HTERT RPE-1 (cell line): Measurements from ENCODE around the gene AMIGO3.
"Not testable (repeated sequence)": the region's sequence is repeated elsewhere in the genome, so short reads cannot be mapped to it uniquely, and the experiment has no call there.

Experiments used
- in situ Hi-C: fragments of 300-500 bp; cut with MboI; formaldehyde crosslinking; loops from 4 replicates; pipeline ENCODE4 v1.14.3; 2020; ENCODE audit warnings: low sequenced_read_pairs

The AMIGO3 gene

DNA sequence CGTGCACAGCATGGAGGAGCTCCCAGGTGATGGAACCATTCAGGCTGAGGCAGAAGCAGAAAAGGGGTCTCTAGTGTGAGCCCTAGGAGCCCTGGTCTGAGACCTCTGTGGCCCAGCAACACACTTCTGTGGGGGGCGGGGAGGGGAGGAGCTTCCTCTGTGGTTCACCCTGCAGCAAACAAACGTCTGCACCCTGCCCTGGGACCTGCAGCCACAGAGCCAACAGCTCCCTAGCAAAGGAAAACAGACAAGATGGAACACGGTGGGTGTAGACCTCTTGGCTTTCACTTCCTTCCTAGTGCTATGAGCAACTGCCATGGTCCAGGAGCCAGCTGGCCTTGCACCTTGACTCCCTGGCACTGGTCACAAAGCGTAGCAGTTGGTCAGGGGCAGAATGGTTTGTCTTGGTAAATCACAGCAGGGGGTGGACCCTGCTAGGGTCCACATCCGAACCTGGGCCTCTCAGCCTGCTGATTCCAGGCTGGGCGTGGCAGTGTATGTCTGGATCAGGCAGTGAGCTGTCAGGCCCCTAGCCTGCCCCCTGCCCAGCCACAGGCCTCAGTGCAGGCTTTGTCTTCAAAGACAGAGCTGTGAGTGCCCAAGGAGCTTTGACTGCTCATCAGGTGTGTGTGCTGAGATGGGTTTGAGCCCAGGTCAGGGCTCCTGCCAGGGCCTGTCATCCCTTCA, 6.7 kb downstream of the AMIGO3 start:
- in situ Hi-C loops, result no loop called here

DNA sequence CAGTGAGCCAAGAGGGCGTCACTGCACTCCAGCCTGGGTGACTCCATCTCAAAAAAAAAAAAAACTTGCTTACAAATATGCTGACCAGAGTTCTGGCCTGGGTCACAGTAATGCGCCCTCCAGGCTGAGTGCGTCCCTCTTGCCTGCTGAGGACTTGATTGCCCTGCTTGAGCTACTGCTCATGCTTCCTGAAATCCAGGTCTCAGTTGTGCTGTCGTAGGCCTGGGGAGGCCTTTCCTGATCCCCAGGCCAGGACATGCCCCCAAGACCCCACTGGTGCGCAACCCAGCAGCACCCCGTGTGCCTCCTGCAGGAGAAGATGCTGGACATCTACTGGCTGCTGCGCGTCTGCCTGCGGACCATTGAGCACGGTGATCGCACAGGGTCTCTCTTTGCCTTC, 7.3 kb downstream of the AMIGO3 start:
- in situ Hi-C loops, result no loop called here

DNA sequence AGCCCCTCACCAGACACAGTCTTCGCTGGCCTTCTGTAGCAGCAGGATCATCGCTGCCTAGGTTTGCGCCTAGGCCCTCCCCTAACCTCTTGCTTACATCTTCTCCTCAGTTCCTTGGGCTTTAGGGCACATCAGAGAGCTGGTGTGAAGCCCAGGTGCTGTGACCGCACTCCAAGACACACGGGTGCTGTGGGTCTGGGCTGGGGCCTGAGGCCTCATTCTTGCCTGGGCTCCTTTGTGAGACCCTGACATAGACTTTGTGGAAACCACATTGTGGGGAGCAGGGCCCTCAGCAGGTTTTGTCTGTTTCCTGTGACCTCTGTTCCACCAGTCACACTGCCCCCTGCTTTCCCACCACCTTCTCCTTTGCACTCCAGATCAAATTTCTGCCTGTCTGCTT, 8.0 kb downstream of the AMIGO3 start:
- in situ Hi-C loops, result no loop called here

DNA sequence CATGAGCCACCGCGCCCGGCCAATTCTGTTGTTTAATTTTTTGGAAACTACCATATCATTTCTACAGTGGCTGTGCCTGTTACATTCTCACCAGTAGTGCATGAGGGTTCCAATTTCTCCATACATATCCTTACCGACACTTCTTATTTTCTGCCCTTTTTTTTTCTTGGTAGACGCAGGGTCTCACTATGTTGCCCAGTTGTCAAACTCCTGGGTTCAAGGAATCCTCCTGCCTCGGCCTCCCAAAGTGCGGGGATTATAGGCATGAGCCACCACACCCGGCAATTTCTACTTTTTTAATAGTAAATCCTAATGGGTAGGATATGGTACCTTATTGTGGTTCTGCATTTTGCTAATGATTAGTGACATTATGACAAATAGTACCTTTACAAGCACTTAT, 9.6 kb downstream of the AMIGO3 start:
- in situ Hi-C loops, result no loop called here

DNA sequence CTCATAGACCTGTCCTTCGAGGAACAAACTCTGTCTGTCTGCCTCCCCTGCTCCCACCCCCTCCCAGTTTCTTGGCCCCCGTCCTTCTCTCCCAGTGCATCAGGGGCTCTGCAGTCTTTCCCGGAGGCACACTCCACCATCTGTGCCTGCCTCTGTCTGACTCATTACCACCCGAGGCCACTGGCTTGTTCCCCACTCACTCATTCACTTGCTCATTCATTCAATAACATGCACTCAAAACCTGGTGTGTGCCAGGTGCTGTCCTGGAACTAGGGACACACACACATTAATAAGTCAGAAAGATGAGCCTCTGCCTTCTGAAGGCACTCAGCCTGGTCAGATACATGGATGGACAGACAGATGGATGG, 12.4 kb downstream of the AMIGO3 start:
- in situ Hi-C loops, result no loop called here

DNA sequence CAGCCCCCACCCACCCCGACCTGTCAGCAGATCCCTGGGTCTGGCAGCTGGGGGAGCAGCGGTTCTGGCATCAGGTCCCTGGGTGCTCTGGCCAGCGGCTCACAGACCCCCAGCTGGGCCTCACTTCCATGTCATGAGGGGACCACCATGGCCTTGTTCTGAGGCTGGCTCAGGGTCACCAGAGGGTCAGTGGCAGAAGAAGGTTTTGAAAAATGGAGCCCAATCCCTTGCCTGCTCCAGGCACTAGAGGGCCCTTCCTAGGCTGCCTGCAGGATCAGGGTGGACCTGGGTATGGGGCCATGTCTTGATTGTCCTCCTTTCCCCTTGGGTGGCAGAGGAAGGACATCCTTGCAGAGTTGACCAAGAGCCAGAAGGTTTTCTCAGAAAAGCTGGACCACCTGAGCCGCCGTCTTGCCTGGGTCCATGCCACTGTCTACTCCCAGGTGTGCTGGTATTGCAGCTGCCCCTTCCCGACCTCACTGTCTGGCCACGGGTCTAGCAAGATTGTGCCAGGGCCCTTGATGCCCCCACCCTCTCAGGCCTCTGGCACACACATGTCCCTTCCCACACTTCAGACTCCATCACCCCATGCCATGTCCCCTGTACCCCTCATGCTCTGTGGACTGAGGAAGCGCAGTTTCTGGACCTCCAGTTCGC, 12.9 kb downstream of the AMIGO3 start:
- in situ Hi-C loops, result no loop called here

DNA sequence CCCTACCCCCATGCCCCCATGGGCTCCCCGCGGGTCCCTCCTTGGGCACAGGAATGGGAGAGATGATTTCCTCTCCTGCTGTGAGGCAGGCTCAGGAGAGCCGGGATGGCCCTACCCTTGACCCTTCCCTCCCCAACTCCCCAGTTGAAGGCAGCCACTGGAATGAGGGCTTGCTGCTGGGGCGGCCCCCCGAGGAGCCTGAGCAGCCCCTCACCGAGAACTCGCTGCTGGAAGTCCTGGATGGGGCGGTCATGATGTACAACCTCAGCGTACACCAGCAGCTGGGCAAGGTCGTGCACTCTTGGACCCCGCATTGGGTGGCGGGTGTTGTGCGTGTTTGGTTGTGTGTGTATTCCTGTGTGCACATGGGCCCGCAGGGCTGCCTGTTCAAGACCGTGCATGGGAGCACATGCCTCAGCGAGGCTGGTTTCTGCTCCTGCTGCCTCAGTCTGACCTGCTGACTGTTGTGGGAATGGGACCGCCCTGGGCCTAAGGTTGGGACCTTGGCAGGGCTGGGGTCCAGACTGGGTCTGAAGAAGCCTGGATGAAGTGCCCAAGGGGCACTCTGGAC, 14.0 kb downstream of the AMIGO3 start:
- in situ Hi-C loops, result no loop called here

DNA sequence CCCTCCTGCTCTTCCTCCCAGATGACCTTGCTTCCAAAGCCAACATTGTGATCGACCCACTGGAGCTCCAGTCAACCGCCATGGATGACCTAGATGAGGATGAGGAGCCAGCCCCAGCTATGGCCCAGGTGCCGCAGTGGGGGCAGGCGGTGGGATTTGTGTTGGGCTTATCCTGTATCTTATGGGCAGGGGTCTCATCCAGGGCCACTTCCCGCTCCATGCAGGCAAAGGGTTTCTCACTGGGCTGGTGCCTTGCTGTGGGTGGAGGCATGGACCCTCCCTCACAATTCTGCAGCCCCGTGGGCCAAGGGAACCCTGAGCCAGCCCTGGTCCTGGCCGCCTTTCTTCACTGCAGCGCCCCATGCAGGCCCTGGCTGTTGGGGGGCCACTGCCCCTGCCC, 14.9 kb downstream of the AMIGO3 start:
- in situ Hi-C loops, result no loop called here

DNA sequence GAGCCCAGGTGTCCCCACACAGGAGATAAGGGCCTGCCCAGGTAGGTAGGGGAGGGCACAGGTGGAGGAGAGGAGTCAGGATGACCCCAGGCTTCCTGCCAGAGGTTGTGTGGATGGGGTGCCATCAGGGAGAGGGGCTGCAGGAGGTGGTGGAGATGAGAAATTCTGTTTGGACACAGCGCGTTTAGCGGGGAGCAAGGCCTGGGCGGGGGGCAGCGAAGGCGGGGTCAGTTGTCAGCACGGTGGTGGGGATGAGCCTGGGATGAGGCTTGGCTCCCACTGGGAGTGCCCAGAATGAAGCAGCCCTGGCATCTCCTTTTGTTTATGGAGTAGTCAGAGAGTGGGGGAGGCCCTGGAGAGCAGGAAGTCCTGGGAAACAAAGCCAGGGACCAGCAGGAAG, 15.5 kb downstream of the AMIGO3 start:
- in situ Hi-C loops, result no loop called here

DNA sequence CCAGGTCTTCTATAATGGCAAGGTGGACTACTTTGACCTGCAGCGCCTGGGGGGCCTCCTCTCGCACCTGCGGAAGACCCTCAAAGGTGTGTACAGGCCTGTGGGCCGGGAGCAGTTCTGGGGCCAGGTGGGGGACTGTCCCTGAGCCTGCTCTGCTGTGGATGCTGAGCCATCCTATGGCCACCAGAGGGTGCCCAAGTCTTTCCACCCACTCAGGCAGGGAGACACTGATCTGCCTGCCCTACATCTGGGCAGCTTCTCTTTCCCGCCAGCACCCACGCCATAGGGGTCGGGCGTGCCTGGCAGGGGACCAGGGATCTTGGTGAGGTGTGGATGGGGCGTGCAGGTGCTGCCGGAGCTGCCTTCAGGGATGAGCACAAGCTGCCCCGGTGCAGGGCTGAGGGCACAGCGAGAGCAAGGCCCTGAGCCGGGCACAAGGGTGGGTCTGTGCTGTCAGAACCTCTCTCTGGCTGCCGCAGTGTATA, 16.0 kb downstream of the AMIGO3 start:
- in situ Hi-C loops, result no loop called here

DNA sequence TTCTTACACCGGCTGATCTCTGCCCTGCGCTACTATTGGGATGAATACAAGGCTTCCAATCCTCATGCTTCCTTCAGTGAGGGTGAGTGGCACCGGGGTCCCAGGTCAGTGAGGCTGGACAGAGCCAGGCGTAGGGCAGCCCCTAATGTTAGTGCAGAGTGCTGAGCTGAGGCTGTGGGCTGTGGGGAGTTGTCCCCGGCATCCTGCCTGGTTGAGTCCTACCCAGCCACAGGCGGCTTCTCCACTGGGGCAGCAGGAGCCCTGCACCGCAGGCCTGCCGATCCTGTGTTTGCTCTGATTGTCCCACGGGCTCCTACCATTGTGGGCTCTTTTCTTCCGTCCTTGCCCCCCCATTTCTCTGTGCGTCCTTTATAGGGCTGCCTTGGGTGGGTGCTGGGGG, 16.8 kb downstream of the AMIGO3 start:
- in situ Hi-C loops, result no loop called here

DNA sequence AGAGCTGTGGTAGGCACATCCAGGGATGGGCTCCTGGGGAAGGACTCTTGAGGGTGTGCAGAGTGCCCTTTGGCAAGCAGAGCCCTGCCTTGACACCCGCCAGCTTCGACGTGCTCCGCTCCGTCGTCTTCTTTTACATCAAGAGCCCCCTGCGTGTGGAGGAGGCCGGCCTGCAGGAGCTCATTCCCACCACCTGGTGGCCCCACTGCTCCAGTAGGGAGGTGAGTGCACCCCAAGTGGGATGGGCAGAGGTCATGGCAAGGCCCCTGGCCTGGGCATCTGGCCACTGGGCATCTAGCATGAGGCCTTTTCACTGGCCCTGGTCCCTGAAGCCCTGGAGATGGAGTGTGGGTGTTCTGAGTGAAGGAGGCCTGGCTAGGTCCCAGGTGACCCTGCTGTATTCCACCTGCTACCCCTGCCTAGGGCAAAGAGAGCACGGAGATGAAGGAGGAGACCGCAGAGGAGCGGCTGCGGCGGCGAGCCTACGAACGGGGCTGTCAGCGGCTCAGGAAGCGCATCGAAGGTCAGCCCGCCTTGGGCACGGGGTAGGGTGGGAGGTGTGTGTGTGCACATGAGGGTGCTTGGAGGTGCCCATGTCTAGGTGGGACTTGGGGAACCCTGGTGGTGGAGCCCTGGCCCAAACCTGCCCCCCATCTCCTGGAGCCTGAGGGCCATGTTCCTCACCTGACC, 18.0 kb downstream of the AMIGO3 start:
- in situ Hi-C loops, result no loop called here

DNA sequence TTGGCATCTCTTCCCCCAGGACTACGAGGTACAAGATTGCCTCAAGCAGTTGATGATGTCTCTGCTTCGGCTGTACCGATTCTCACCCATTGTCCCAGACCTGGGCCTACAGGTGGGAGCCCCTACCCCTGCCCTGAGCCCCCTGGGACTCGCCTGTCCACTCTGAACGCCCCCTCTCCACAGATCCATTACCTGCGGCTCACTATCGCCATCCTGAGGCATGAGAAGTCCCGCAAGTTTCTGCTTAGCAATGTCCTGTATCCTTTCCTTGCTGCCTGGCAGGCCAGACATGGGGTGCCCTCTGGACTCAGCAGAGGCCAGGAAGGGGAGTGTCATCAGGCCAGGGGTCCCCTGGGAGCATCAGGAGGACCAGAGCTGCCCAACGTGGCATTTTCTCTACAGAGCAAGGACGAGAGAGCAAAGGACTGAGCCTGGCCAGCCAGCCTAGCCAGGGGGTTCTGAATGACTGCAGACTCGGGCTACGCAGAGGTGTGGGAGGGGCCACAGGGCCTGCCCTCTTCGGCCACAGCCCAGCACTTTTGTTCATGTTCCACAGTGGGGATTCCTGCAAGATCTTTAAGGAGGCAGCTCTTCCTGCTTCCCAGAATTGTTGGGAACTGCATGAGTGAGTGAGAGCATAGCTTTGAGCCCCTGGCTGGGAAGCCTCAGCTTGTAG, 18.9 kb downstream of the AMIGO3 start:
- in situ Hi-C loops, result no loop called here

DNA sequence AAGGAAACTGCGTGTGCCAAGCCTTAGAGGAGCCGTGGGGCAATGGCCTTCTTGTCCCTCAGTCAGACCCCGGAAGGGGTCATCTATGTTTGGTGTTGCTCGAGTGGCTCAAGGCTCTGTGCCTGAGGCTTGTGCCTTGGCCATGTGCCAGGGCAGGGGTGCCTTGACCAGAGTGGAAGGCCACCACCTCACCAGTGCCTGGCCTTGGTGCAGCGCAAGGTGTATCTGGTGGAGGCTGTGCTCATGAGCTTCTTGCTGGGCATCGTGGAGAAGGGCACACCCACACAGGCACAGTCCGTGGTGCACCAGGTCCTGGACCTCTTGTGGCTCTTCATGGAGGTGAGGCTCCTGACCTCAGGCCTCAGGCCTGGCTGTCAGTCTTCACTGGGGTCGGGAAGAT, 19.5 kb downstream of the AMIGO3 start:
- in situ Hi-C loops, result no loop called here

DNA sequence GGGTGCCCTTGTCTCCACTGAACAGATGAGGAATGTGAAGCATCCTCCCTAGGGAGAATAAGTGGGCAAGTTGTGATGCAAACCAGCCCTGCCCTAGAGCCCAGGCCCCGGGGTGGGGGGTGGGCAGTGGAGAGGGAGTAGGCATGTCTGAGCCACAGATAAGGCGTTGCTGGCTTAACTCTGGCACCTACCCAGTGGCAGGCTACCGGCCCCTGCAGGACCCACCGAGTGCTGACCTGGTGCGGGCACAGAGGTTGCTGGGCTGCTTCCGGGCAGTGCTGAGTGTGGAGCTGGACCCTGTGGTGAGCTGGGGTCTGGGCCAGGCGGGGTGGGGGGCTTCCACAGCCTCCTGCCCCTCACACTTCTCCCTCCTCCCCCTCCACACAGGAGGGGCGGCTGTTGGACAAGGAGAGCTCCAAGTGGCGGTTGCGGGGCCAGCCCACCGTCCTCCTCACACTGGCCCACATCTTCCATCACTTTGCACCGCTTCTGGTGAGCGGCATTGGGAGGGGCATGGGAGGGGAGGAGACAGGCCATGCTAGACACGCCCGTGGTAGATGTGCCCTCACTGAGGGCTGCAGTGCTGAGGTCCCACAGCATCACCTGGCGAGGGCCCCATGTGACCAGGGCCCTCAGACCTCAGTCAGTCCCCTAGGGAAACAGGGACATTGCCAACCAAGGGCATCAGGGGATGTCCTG, 20.1 kb downstream of the AMIGO3 start:
- in situ Hi-C loops, result no loop called here

DNA sequence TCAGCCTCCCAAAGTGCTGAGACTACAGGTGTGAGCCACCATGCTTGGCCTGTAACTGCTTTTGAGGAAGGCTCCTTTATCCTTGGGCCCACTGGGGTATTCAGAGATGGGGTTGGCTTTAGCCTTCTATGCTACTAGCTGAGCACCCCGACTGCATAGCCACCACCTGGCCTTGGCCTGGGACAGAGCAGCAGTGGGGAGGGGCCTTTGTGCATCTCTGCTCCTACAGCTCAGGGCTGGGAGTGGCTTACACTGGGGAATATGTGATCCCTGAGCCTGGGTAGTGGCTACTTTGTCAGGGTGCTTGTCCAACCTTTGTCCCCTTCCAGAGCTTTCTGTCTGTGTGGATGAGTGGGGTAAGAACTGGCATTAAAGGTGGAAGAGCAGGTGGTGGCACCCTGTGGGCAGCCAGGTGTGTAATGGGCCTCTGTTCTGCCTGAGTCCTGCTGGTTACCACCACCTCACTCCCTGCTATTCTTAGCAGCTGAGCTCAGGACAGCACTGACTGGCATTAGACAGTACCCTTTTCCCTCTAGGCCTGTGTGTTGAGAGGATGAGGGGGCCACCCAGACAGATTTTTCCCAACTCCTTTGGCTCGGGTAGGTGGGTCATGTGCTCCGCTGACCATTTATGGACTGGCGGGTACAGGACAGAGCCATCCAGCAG, 24.0 kb downstream of the AMIGO3 start:
- in situ Hi-C loops, result not testable (repeated sequence)

DNA sequence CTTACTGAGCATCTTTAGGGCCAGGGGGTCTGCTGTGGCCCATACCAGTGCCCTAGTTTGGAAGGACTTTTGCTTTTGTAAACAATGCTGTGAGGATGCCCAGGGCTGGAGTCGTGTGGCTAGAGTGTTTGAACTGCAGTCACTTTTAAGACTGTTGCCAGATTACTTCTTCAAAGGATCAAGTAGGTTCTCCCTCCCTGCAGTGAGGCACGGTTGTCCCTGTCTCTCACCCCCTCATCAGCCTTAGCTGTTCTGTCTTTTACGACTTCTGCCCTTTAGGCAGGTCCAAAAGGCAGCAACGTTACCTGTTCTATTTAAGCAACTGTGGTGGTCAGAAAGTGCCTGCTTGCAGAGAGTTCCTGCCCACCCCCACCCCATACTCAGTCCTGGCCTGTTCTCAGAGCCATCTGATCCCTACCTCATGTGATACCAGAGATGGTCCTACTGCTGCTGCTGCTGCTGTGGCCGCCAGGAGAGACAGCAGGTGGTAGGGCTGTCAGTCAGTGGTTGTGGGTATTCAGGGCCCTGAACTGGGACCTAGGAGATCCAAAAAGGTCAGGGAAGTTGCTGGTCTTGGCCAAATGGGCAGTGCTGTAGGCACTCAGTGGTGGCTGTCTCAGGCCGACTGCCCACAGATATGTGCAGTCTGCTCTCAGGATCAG, 24.9 kb downstream of the AMIGO3 start:
- in situ Hi-C loops, result not testable (repeated sequence)

DNA sequence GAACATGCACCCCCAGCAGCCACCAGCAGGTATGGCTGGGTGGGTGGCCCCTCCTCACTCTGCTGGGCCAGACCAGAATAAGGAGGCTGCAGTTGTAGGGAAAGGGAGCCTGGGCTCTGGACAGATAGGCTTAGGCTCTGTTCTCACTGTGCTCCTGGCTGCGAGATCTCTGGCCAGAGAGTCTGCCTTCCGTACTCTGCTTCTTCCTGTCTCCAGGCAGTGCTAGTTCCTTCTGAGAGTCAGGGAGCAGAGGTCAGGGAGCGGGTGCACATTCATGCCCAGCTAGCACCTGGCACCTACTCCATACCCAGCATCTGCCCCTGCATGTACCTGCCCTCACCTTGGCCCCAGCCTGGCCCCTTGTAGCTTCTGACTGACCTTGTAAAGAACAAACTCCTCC, 28.0 kb downstream of the AMIGO3 start:
- in situ Hi-C loops, result not testable (repeated sequence)

DNA sequence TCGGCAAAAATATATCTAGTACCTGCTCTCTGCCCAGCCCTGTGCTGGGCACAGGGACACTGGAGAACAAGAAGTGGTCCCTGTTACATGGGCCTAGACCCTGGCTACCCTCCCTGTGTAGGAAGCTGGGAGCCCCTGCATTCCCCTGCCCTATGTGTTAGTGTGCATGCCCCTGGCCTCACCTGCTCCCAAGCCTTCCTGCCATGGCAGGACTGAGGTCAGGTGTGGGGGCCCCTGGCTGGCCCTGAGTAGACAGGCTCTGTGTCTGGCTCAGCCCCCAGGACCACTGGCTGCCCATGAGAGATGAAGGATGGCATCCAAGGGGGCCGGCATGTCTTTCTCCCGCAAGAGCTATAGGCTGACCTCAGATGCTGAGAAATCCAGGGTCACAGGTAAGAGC, 28.6 kb downstream of the AMIGO3 start:
- in situ Hi-C loops, result not testable (repeated sequence)
